ENCODE data around the gene SLC6A17.
A peak's percentile ranks its signal among the peaks of the same experiment; 100 is the strongest.

SLC6A17 gene

DNA sequence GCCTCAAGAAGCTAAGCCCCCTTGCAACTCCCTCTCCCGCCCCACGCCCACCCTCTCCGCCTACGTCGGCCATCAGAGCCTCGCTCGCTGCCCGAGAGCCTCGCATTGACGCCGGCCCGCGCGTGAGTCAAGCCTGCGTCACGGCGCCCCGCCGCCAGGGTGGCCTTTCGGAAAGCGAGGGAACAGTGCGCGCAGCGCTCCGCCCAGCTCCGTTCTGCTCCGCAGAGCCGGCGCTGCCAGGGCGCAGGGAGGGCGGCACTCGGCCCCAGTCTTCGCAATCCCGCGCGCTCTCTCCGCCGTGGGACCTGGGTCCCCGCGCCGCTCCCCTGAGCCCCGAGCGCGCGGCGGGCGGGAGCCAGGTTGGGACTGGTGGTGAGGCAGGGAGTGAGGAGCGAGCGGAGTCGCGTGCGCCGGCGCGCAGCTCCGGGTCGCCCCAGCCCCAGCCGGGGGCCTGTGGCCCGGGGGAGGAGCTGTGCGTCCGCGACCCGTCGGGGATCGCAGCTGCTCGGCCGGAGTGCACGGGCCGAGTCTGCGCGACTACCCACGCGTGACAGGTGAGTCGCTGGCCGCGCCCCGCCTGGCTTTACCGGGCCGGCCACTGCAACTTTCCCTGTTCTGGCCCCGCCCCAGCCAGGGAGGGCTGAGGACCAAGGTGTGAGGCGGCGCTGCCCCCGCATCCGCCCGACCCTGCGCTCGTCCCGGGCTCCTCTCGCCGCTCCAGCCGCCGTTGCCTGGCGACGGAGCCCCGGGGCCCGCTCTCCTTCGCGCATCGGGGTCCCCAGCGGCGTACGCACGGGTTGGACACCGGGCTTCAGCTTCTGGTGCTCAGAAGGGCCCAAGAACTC is at the start of gene SLC6A17:
Gene SLC6A17 (plus strand): TSS at position 165 of the 845 bp plus-strand sequence. CDS start 16,436 bp downstream, outside the sequence.
- DNase-seq (ENCODE audit: low read depth in 2 of 2), result peak; percentile 9 to 59

DNA sequence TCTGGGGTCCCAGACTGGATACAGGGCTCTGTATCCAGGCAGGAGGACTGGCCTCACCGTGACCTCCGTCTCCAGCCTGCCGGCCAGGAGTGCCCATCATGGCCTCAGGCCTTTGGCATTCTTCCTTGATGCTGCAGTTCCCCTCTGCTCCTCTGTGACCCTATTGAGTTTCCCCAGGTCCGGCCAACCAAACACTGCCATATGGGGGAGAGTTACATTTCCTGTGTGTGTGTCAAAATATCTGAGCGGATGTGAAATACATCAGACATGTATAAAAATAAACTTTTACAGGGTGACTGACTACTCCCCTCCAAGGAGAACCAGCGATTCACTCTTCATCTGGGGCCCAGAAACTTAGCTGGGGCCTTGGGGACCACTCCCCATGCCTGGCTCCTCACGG is 48.2 kb upstream of the SLC6A17 start:
- no peak for DNase-seq (ENCODE audit: low read depth in 2 of 2)

DNA sequence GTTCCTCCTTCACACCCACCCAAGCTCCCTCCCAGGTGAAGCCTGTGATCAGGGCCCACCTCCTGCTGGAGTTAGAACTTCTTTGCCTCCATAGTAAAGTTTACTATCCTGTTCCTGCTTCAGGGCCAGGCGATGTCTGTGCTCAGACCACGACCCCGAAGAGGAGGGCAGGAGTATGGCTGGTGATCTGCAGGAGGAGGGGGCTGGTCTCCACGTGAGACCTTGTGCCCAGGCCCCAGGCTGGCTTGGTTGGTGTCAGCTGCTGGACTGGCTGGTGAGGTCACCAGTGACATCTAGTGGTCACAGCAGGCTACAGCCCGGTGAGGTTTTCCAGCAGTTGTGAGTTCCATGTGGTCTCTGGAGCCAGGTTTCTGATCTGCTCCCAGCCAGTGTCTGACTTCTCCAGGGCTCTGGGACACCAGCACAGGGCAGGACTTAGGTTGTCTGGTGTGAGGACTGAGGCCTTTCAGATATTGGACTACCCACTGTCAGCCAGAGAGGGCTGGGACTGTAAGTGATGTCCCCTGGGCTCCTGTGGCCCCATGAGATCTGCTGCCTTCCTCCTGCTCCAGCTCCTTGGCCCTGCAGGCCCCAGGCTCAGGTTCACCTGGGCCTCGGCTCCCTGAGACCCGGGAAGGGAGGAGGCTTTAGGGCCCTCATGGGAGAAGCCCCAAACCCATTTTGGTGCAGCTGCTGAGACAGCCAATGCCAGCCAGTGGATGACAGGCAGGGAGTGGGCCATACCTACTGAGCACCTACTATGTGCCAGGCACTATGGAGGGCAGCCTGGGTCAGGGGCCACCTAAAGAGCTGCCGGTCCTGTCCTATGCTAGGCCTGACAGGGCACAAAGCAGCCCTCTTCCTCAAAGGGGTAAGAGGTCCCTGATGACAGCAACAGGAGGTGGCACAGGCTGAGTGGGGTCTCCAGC is 44.0 kb upstream of the SLC6A17 start:
- DNase-seq (ENCODE audit: low read depth in 2 of 2), result peak; percentile 36 to 47

DNA sequence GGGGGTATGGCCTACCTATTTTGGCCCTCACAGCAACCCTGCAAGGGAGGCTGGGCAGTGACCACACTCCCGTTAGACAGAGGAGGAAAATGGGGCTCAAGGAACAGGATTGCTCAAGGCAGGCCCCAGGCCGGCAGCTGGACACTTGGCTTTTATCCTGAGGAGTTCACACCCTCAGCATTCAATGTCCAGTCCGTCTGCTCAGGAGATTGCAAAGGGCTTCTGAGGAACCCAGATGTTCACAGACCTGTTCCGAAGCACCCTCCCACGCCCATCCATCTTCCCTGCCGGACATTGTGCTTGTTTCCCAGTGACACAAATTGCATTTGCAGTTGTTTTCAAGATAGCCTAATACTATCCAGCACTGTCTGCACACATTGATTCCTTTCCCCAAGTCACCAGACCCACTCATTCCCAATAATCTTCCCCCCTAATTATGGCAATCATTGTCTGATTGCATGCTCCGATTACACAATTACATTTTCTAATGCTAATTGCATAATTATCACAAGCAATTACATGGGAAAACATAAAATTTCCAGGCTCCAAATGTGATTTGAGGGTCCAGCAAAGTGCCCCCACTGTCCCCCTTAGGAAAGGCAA is 42.3 kb upstream of the SLC6A17 start:
- no peak for DNase-seq (ENCODE audit: low read depth in 2 of 2)

DNA sequence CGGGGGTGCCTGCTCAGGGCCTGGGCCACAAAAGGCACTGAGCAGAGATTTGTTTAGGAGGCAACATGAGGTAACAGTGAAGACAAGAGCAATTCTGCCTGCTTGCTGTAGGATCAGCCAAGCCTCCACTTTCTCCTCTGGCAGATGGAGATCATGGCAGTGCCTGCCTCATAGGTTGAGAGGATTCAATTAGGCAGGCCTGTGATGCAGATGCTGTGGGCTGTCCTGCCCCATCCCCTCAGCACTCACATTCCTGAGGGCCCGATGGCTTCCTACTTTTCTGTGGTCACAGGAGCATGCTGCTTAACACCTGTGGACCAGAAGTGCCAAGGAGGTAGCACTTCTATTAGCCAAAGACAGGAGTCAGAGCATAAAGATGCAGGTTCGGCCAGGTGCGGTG is 39.2 kb upstream of the SLC6A17 start:
- no peak for DNase-seq (ENCODE audit: low read depth in 2 of 2)

DNA sequence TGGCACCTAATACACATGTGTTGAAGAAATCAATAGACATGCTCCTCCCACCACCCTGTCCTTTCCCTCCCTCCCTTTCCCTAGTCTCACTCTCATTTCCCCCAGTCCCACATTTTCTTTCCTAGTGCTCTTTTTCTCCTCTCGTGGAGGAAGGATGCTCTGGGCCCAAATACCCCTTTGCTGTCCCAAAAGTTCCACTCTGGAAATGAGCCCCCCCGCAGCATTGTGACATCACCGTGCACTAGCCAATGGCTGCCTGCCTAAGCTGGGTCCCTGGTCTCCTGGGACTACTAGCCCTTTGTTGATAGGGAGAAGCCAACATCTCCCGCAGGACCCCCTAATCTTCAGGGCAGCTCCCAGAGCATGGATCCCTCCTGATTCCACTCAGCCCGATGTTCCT is 38.2 kb upstream of the SLC6A17 start, which contains the start of gene UBL4B:
Gene UBL4B (plus strand): TSS at position 301 of the 400 bp plus-strand sequence. CDS start 92 bp downstream, at position 393.
- DNase-seq (ENCODE audit: low read depth in 2 of 2), result no peak

DNA sequence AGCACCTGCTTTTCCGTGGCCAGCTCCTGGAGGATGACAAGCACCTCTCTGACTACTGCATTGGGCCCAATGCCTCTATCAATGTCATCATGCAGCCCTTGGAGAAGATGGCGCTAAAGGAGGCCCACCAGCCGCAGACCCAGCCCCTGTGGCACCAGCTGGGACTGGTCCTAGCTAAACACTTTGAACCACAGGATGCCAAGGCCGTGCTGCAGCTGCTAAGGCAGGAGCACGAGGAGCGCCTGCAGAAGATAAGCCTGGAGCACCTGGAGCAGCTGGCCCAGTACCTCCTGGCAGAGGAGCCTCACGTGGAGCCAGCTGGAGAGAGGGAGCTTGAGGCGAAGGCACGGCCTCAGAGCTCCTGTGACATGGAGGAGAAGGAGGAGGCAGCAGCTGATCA is 37.6 kb upstream of the SLC6A17 start:
- no peak for DNase-seq (ENCODE audit: low read depth in 2 of 2)

DNA sequence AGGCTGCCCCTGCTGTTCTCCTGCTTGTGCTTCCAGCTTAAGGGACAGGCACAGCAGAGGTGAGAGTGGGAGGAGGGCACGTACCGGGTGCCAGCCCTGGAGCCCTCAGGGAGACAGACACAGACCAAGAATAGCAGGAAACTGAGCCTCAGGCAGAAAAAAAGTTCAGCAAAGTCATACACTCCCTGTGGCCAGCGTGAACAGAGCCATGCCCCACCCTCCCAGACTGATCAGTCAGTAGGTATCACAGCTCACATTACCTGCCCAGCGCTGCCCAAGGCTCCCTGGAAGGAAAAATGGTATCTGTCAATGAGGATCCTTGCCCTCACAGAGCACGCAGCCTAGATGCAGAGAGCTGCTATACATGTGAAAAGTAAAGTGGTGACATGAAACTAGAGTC is 36.7 kb upstream of the SLC6A17 start:
- no peak for DNase-seq (ENCODE audit: low read depth in 2 of 2)

DNA sequence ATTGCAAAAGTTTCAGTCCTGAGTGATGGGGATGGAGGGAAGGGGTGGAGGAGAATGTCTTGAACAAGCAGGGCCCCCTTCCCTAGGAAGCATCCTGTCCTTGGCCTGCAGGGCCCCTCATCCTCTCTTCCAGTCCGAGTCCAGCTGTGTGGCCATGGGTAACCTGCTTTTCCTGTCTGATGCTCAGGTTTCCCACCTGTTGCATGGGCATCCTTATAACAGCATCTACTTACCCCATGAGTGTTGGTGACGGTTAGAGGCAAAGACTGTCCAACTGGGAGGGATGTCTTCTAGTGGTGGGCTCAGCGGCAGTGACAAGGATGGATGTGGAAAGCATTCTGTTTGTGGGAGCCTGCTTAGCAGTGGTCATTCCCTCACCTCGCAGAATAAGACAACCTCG is 36.1 kb upstream of the SLC6A17 start:
- DNase-seq (ENCODE audit: low read depth in 2 of 2), result no peak

DNA sequence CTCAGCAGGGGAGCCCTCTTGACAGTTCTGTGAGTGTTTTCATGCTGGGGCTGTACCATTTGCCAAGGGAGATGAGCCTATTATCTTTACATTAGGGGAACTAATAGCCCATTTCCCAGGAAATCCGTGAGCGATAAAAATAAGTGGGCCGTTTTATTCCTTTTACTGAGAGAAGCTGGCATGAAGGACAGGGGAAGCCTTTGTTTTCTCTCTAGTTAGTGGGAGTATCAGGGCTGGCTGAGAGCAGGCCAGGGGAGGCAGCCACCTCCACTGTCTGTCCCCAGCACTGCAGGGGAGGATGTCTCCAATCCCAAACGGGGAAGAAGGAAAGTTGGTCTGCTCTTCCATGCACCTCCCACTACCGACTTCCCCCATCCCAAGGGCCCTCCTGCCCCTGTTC is 35.5 kb upstream of the SLC6A17 start:
- no peak for DNase-seq (ENCODE audit: low read depth in 2 of 2)

DNA sequence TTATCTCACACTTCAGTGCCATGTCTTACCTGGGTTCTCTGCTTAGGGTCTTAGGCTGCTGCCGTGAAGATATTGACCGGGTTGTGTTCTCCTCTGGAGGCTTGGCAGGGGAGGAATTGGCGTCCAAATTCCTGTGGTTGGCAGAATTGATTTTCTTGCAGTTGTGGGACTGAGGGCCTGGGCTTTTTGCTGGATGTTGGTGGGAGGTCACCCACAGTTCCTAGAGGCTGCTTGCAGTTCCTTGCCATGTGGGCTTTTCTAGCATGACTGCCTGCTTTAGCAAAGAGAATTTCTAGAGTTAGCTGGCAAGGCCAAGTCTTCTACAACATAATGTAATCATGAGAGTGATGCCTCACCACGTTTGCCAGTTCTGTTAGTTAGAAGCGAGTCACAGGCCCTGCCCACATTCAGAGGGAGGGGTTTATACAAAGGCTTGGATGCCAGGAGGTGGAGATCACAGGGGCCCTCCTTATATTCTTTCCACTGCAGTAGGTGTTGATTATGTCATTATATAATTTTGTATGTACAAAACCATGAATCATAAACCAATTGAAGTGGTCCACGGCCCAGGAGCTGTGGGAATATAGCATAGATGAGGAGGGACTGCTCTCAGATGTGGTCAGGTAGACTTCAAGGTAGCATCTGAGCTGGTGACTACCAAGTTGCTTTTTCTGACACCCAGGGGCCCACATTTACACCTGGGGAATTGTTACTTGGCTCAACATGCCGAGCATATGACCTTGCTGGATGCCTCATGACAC is 31.5 kb upstream of the SLC6A17 start:
- peak in 1 of 2 donors; percentile 6 for DNase-seq (ENCODE audit: low read depth in 2 of 2)

DNA sequence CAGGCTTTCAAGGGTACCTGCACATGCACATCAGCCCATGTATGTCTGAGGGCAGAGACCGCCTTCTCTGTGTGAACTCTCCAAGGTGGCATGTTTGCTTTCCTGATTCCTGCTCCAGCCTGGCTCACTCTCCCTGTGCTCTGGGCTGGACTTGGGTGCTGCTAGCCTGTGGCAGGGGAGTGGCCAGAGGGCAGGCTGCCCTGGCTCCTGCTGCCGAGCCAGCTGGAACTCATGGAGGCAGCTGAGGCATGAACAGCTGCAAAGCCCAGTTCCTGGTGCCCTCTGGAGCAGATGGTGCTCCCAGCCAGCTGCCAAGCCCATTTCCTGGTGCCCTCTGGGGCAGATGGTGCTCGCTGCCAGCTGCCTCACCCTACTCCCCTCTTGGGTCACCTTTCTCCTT is 30.5 kb upstream of the SLC6A17 start:
- DNase-seq (ENCODE audit: low read depth in 2 of 2), result no peak

DNA sequence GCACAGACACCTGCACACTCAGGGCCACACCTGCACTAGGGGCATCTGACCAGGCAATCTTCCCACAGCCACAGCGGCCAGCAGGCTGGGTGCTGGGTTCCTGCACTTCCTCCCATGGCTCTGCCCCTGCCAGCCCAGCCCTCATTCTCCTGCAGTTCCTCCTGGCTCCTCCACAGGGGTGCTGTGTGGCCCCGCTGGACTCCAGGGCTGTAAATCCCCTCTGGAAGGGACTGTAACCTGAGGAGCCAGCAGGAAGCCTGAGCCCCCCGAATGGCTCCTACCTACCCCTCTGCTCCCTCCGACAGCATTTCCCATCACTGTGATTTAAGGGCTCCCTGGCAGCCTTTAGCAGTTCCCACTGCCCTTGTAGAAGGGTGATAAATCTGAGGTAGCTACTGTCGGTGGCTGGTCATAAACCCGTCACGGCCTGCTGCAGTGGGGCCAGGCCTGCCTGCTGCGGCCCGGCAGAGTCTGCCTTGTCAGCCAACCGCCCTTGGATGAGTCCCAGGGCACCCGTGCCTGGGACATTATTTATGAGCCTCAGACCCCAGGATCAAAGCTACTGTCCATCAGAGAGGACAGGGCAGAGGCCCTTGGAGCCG is 29.2 kb upstream of the SLC6A17 start:
- no peak for DNase-seq (ENCODE audit: low read depth in 2 of 2)

DNA sequence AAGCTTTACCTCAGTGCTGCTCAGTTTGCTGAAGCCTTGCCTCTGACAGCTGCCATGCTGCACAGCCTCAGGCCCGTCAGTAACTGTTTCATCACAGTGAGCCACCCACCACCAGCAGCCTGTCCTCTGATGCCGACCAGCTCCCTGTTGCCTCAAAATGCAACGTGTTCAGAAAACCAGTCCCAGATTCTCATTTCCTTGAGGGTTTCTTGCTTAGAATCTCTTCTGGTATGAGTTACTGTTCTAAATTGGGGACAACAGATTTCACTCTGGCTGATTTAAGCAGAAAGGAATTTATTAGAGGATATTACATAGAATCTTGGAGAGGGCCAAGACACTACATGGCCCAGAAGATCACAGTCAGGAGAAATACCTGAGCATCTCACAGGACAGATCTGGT is 27.1 kb upstream of the SLC6A17 start:
- no peak for DNase-seq (ENCODE audit: low read depth in 2 of 2)

DNA sequence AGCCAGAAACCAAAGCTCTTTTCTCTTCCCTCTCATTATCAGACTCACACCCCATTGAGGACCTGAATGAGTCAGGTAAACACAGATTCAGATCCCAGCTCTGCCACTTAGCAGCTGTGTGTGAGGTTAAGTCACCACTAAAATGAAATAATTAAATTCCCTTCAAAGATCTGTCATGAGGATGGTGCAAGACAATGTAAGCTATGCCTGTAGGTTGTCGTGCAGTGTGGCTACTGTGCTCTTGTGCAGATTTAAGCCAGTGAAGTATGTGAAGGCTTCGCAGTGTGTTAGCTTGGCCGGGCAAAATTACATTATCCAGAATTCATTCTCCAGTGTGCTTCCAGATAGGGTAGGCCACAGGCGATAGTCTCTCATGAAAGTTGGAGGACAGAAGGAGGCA is 24.5 kb upstream of the SLC6A17 start:
- DNase-seq (ENCODE audit: low read depth in 2 of 2), result no peak

DNA sequence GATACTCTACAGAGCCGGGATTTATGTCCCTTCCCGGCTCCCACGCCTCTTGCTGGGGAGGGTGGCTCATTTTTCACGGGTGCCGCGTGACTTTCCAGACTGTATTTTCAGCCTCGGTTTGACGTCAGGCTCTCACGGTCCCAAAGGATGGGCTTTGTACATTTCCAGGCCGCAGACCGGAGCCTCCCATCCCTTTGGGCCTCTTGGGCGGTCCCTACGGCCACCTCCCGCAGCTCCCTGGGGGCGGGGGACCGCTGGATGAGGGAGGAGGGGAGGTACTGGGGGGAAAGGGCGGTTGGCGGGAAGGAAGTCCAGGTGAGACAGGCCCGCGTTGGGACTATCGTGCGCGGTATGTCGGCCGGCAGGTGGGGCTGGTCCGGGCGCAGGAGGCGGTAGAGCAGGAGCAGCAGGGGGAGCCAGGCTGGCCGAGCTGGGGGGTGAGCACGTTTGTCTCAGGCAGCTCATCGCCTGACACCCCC is 20.1 kb upstream of the SLC6A17 start:
- no peak for DNase-seq (ENCODE audit: low read depth in 2 of 2)

DNA sequence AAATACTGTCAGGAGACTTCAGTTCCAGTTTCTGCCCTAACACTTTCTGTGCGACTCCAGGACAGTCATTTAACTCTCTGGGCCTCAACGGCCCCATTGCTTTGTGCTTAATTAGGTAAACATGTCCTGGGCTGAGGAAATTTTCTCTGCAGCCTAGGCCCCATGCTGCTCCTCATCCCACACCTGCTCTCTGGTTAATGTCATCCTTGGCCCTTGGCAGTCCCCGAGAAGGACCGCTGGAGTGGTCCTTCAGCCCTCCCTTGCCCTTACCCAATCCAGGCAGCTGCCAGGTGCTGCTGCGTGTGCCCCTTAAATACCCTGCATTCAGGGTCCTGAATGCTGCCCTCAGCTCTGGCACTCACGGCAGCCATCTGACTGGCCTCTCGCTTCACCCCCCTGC is 19.3 kb upstream of the SLC6A17 start:
- DNase-seq (ENCODE audit: low read depth in 2 of 2), result no peak

DNA sequence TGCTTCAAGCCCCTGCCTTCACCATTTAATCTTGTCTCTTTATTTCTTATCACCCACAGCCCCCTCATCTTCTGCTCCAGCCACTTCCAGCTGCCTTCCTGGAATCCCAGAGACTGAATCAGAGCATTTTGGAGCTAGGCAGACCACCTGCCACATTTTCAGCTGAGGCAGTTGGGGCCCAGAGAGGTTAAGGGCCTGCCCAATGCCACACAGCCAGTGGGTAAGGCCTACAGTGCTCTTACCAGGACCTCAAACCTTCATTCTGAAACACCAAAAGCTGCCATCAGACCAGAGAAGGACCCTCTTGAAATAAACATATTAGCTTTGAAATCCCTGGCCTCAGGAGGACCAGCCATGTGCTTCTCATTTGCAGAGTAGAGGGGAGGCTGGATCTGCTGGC is 17.6 kb upstream of the SLC6A17 start:
- DNase-seq (ENCODE audit: low read depth in 2 of 2), result no peak

DNA sequence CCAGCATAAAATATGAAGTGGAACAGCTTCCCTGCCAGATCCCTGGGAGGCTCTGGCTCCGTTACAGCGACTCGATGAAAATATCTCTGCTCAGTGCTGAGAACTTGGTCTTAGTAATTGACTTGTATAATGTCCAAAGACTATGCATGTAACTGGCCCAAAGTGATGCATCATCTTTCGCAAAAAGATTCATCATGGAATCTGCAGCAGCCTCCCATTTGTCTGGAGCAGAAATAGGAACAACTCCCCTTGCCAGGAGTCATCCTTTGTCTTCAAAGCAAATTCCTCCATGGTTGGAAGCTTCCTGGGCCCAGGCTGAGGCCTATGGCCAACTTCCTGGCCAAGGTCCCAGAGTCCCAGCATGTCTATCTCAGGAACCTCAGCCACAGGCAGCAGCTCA is 16.9 kb upstream of the SLC6A17 start:
- no peak for DNase-seq (ENCODE audit: low read depth in 2 of 2)

DNA sequence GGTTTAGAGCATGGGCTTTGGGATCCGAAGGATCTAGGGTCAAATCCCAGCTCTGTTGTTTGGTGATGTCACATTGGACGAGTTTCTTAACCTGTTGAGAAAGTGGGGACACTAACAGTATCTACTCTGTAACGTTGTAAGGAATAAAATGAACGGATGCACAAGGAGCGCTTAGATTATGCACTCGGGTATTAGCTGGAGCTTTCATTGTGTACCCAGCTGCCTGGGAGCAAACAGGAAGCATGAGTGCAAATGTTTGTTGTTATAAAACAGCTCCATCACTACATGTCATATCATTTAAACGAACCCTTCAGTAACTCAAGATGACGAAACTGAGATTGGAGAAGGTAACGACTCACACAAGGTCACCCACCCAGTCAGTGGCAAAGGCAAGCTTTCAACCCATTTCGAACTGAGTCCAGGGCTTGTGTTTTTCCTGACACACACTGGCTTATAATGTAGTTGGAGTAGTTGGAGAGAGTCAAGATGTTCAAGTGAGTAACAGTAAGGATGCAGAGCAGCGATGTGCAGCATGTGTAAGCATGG is 16.2 kb upstream of the SLC6A17 start:
- no peak for DNase-seq (ENCODE audit: low read depth in 2 of 2)

DNA sequence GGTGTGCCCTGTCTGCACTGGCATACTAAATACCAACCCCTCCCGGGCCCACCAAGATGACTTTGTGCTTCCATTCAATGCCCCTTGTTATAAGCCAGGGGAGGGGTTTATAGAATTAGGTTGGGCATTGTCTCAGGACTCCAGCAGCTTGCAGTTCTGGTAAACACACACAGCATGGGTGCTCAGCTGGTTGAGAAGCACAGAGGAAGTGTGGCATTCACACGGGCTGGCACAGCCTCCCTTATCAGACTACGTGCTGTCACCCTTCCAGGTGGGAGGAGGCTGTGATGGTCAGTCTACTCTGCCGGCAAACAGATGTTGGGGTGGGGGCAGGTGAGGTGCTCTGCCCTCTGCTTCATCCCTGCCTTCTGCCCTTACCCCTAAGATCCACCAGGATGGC is 15.0 kb upstream of the SLC6A17 start:
- no peak for DNase-seq (ENCODE audit: low read depth in 2 of 2)

Data from activated CD4-positive, alpha-beta T cell treated with anti-CD3 and anti-CD28 coated beads for 24 hours (primary cell).